ENCODE measurements around the gene VCAM1. TPM values are rescaled to one million over a fixed set of nuclear protein-coding genes. Genes with fewer than 3 reads are reported as not detected.

VCAM1 gene
- total RNA-seq, 1 donor from 2014 or later, result 37.0 TPM

- H3K36me3 Mint-ChIP-seq, result no peaks in the 10 kb centered on the region
- peaks cover 3% of the 10 kb centered on the region for H3K27me3 Mint-ChIP-seq
- peaks cover 6% of the 10 kb centered on the region for H3K4me1 Mint-ChIP-seq (ENCODE audit: unreplicated experiment)
- no peak for DNase-seq (ENCODE audit: extremely low spot score, unreplicated experiment)
- no peak overlapping the region for H3K27ac Mint-ChIP-seq
- no peak for TF ChIP-seq CTCF (conservative IDR thresholded peaks at IDR 0.05)
- no peak overlapping the region for H3K4me3 Mint-ChIP-seq
- H3K9me3 Mint-ChIP-seq, result no peaks in the 10 kb centered on the region
Measured at GRCh38 chr1:100718581-100718980, 961 bp upstream of the VCAM1 start.

DNA sequence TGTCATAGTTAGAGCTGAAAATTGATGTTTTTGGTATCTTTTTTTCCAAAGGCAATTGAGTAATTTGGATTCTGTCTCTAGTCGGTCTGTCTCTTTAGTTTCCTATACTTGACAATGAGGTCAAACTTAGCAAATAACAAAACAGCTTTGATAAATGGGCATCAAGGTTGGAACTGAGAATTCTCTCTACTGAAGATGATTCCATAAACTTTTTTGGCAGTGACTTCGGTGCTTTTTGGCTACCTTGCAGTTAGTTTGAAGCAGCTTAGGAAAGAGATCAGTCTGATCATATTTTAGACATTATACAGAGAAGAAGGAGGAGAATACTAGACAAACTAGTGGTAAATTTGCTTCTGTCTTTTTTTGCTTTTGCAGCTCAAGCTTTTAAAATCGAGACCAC, 559 bp downstream of the VCAM1 start:
- H3K9me3 Mint-ChIP-seq, result no peaks in the 10 kb centered on the region
- peaks cover 3% of the 10 kb centered on the region for H3K36me3 Mint-ChIP-seq
- no peak overlapping the region for H3K27ac Mint-ChIP-seq
- peak overlapping the region; percentile 85 for H3K4me3 Mint-ChIP-seq
- peaks cover 8% of the 10 kb centered on the region for H3K4me1 Mint-ChIP-seq (ENCODE audit: unreplicated experiment)
- no peak for TF ChIP-seq CTCF (conservative IDR thresholded peaks at IDR 0.05)
- DNase-seq (ENCODE audit: extremely low spot score, unreplicated experiment), result no peak
- H3K27me3 Mint-ChIP-seq, result peaks cover 3% of the 10 kb centered on the region

DNA sequence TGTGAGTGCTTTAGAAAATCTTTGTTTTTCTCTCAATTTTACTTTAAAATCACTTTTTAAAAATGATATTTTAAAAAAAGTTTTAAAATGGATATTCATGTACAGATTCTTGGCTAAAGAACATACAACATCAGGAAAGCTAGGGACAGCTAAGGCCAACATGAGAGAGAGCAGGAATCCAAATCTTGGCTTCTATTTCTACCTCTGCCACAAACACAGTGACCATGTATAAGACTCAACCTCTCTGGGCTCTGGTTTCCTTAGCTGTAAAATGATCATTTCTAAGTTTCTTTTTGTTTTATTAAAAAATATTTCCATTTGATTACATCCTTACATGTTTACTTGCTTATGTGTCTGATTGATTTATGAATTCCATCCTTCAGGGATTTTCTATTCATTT, 1.2 kb downstream of the VCAM1 start:
- Mint-ChIP-seq H3K9me3 (no peaks in the 10 kb centered on the region), H3K4me1 (ENCODE audit: unreplicated experiment) (peaks cover 10% of the 10 kb centered on the region), H3K27me3 (peaks cover 3% of the 10 kb centered on the region), H3K36me3 (peaks cover 5% of the 10 kb centered on the region), H3K27ac (no peak overlapping the region), H3K4me3 (peak overlapping the region; percentile 85)
- no peak for TF ChIP-seq CTCF (conservative IDR thresholded peaks at IDR 0.05)
- DNase-seq (ENCODE audit: extremely low spot score, unreplicated experiment), result no peak

DNA sequence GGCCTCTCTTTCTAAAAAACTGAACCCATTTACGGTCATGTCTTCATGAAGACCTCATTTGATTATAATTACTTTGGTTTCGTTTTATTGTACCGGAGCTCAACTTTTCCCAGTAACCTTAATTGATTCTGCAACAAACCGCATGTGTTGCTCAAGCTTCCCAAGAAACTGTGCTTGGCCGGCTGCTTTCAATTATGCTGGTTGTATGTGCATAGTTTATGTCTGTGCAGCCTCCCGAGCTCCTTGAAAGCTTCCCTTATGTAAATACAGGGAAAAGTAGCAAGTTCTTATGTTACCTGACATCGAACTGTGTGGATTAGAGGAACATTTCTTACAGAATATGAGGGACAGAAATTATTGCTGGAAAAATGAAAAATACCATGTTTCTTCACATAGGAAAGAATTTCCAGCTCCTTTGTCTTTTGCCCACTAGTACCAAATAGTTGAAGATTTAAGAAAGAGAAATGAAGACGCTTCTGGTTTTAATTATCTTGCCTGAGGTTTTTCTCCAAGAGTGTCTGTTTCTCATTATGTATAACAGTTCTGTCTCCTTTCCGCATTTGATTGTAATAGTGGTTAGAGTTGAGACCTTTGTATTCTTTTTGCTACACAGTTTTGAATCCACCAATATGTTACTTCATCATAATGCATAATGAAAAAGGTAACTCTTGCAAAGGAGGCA, 2.1 kb downstream of the VCAM1 start:
- Mint-ChIP-seq H3K9me3 (no peaks in the 10 kb centered on the region), H3K36me3 (peaks cover 9% of the 10 kb centered on the region), H3K4me3 (peak overlapping the region; percentile 85), H3K27ac (peak overlapping the region; percentile 2), H3K4me1 (ENCODE audit: unreplicated experiment) (peaks cover 10% of the 10 kb centered on the region), H3K27me3 (peaks cover 3% of the 10 kb centered on the region)
- no peak for DNase-seq (ENCODE audit: extremely low spot score, unreplicated experiment)
- no peak for TF ChIP-seq CTCF (conservative IDR thresholded peaks at IDR 0.05)

- Mint-ChIP-seq H3K9me3 (no peaks in the 10 kb centered on the region), H3K4me1 (ENCODE audit: unreplicated experiment) (peaks cover 10% of the 10 kb centered on the region), H3K36me3 (peaks cover 9% of the 10 kb centered on the region), H3K4me3 (peak overlapping the region; percentile 85), H3K27ac (peak overlapping the region; percentile 2), H3K27me3 (peaks cover 3% of the 10 kb centered on the region)
- no peak for DNase-seq (ENCODE audit: extremely low spot score, unreplicated experiment)
- TF ChIP-seq CTCF (conservative IDR thresholded peaks at IDR 0.05), result no peak
Measured at GRCh38 chr1:100722221-100722620, 2.7 kb downstream of the VCAM1 start.

Data from type B pancreatic cell (in vitro differentiated cells).